OCI-LY1 (cell line): Measurements from ENCODE around the gene TTC13.

Source experiments
- EZH2 ChIP-seq: fragments of 200-600 bp; sonication (generic), shearing (Covaris generic); IDR thresholded peaks from 2 replicates; pipeline ENCODE4 v1.8.0; 2017; ENCODE audit warnings: borderline replicate concordance, mixed run types, mild to moderate bottlenecking, antibody characterized with exemption, low read length, moderate library complexity, mixed read lengths
- TF ChIP-seq, protein P1 (sequence below): fragments of 200-600 bp; sonication (generic), shearing (Covaris generic); IDR thresholded peaks from 2 replicates; pipeline ENCODE4 v1.5.1; 2017; ENCODE audit warnings: mild to moderate bottlenecking, antibody characterized with exemption, low read length, moderate library complexity, mixed read lengths

- TF ChIP-seq EZH2: no peak
- TF ChIP-seq, protein P1, sequence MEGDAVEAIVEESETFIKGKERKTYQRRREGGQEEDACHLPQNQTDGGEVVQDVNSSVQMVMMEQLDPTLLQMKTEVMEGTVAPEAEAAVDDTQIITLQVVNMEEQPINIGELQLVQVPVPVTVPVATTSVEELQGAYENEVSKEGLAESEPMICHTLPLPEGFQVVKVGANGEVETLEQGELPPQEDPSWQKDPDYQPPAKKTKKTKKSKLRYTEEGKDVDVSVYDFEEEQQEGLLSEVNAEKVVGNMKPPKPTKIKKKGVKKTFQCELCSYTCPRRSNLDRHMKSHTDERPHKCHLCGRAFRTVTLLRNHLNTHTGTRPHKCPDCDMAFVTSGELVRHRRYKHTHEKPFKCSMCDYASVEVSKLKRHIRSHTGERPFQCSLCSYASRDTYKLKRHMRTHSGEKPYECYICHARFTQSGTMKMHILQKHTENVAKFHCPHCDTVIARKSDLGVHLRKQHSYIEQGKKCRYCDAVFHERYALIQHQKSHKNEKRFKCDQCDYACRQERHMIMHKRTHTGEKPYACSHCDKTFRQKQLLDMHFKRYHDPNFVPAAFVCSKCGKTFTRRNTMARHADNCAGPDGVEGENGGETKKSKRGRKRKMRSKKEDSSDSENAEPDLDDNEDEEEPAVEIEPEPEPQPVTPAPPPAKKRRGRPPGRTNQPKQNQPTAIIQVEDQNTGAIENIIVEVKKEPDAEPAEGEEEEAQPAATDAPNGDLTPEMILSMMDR: no peak
Measured at GRCh38 chr1:230958370-230958769, 20.3 kb downstream of the TTC13 start.
